Erythroblast (primary cell): ENCODE data around the gene FLT3.

Experiments
- GATA1 ChIP-seq: IDR thresholded peaks from 2 replicates; pipeline ENCODE4 v1.6.1; 2011; ENCODE audit warnings: low read depth, mild to moderate bottlenecking, control low read depth, low read length, moderate library complexity
- POLR2A ChIP-seq: IDR thresholded peaks from 2 replicates; pipeline ENCODE4 v1.6.1; 2011; ENCODE audit warnings: mild to moderate bottlenecking, low read length

DNA sequence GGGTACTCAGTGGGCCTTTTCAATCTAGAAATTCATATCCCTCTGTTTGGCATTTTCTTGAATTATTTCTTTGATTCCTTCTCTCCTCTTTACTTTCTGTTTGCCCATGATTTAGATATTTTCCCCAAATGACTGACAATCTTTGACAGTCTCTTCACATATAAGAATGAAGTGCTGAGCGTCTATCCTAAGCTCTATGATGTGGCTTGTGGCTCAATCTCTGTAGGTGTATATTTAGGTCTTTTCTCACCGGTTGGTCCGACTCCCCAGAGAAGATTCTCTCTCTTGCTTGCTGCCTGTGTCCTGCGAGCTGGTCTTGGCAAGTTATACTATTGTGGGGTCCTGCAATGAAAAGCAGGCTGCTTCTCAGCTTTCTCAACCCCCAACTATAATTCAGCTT, 29.0 kb downstream of the FLT3 start:
- no peak for TF ChIP-seq POLR2A
- TF ChIP-seq GATA1: no peak
